Measurements from ENCODE around the gene ATF6. TPM values are rescaled to one million over a fixed set of nuclear protein-coding genes. Genes with fewer than 3 reads are reported as not detected.
A peak's percentile ranks its signal among the peaks of the same experiment; 100 is the strongest.
"Not testable (repeated sequence)": the region's sequence is repeated elsewhere in the genome, so short reads cannot be mapped to it uniquely, and the experiment has no call there.

ATF6 gene
- total RNA-seq, 1 donor from 2014 or later, result 23.9 TPM

DNA sequence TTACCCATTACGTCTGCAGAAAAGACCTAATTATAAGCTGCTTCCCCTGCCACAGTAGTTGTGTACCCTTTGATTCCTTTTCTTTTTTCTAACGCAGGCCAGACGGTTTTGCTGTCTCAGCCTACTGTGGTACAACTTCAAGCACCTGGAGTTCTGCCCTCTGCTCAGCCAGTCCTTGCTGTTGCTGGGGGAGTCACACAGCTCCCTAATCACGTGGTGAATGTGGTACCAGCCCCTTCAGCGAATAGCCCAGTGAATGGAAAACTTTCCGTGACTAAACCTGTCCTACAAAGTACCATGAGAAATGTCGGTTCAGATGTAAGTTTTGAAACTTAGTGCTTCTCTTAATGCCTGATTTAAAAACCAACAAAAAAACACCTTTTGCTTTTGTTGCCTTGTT lies 35.8 kb downstream of the ATF6 start:
- H3K27me3 Mint-ChIP-seq (ENCODE audit: insufficient read depth), result no peaks in the 10 kb centered on the region
- no peak overlapping the region for H3K27ac Mint-ChIP-seq
- intact Hi-C loops (cut with micrococcal nuclease), result no loop called here
- no peaks in the 10 kb centered on the region for H3K9me3 Mint-ChIP-seq
- H3K36me3 Mint-ChIP-seq (ENCODE audit: low read depth), result peaks cover 38% of the 10 kb centered on the region
- H3K4me1 Mint-ChIP-seq (ENCODE audit: low read depth), result peaks cover 11% of the 10 kb centered on the region
- no peak overlapping the region for H3K4me3 Mint-ChIP-seq
- no peak for DNase-seq (ENCODE audit: low spot score)

DNA sequence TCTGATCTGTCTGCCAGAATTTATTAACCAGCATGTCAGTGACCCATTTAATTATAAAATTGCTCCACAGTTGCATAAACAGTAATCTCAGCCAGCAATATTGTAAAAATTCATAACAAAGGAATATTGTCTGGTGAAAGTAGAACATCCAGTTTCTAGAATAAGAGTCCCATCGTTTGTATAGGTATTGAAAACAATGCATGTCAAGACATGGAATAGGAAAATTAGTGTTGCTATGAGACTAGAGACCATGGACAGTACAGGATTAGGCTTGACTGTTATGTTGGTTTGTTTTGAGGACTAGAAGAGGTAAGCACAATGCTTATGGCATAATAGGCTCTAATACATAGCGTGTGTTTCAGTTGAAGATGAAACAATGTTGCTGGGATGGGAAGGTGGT lies 37.1 kb downstream of the ATF6 start:
- no peak for DNase-seq (ENCODE audit: low spot score)
- Mint-ChIP-seq H3K9me3 (no peaks in the 10 kb centered on the region), H3K4me1 (ENCODE audit: low read depth) (peaks cover 11% of the 10 kb centered on the region), H3K27ac (no peak overlapping the region), H3K27me3 (ENCODE audit: insufficient read depth) (no peaks in the 10 kb centered on the region), H3K4me3 (no peak overlapping the region), H3K36me3 (ENCODE audit: low read depth) (peaks cover 34% of the 10 kb centered on the region)
- intact Hi-C loops (cut with micrococcal nuclease), result no loop called here

DNA sequence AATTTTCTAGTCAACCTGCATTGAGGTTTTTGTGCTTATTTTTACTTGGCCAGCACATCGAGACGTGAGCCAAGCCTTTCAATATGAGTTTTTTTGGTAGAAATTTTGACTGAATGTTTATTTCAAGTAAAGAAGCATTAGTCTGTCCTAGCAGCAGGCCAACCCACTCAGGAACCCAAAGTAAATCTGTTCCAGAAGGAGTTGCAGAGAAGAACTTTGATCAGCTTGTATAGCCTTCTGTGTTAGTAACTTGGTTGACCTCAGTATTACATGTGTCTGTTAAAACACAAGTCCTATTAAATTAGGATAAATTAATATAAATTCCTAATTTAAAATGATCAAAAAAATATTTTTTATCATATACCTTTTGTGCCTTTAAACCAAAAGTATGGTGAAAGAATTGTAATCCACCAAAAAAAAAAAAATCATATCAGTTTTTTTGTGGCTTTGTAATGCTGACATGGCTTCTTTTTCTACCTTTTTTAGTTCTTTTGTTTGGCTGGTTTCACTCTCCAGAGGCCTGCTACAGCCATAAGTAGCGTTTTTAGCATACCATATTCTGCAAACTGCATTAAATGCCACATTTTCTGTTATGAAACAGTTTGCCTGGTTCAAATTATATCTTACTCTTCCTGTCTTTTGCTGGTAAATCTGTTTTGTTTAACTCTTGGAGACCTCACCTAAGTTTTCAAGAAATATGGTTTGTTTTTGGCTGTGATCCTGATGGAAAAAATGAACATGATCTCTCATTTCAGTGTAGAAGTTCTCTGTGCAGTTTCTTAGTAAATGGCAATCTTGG lies 39.5 kb downstream of the ATF6 start:
- Mint-ChIP-seq H3K4me1 (ENCODE audit: low read depth) (peaks cover 11% of the 10 kb centered on the region), H3K9me3 (peaks cover 7% of the 10 kb centered on the region), H3K27ac (peak overlapping the region; percentile 27), H3K4me3 (no peak overlapping the region), H3K36me3 (ENCODE audit: low read depth) (peaks cover 41% of the 10 kb centered on the region), H3K27me3 (ENCODE audit: insufficient read depth) (no peaks in the 10 kb centered on the region)
- intact Hi-C loops (cut with micrococcal nuclease), result no loop called here
- no peak for DNase-seq (ENCODE audit: low spot score)

DNA sequence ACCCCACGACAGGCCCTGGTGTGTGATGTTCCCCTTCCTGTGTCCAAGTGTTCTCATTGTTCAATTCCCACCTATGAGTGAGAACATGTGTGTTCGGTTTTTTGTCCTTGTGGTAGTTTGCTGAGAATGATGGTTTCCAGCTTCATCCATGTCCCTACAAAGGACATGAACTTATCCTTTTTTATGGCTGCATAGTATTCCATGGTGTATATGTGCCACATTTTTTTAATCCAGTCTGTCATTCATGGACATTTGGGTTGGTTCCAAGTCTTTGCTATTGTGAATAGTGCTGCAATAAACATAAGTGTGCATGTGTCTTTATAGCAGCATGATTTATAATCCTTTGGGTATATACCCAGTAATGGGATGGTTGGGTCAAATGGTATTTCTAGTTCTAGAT lies 43.1 kb downstream of the ATF6 start:
- peaks cover 40% of the 10 kb centered on the region for H3K36me3 Mint-ChIP-seq (ENCODE audit: low read depth)
- H3K27ac Mint-ChIP-seq; DNase-seq (ENCODE audit: low spot score); intact Hi-C loops (cut with micrococcal nuclease); H3K27me3 Mint-ChIP-seq (ENCODE audit: insufficient read depth); H3K4me3 Mint-ChIP-seq; H3K9me3 Mint-ChIP-seq: not testable (repeated sequence)
- peaks cover 11% of the 10 kb centered on the region for H3K4me1 Mint-ChIP-seq (ENCODE audit: low read depth)

DNA sequence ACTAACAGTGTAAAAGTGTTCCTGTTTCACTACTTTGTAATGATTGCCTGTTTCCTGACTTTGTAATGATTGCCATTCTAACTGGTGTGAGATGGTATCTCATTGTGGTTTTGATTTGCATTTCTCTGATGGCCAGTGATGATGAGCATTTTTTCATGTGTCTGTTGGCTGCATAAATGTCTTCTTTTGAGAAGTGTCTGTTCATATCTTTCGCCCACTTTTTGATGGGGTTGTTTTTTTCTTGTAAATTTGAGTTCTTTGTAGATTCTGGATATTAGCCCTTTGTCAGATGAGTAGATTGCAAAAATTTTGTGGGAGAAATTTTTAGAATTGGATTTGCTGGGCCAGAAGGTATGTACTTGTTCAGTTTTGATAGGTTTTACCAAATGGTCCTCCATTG lies 43.5 kb downstream of the ATF6 start:
- intact Hi-C loops (cut with micrococcal nuclease); DNase-seq (ENCODE audit: low spot score); H3K4me3 Mint-ChIP-seq; H3K27me3 Mint-ChIP-seq (ENCODE audit: insufficient read depth); H3K27ac Mint-ChIP-seq; H3K9me3 Mint-ChIP-seq: not testable (repeated sequence)
- H3K36me3 Mint-ChIP-seq (ENCODE audit: low read depth), result peaks cover 38% of the 10 kb centered on the region
- peaks cover 11% of the 10 kb centered on the region for H3K4me1 Mint-ChIP-seq (ENCODE audit: low read depth)

DNA sequence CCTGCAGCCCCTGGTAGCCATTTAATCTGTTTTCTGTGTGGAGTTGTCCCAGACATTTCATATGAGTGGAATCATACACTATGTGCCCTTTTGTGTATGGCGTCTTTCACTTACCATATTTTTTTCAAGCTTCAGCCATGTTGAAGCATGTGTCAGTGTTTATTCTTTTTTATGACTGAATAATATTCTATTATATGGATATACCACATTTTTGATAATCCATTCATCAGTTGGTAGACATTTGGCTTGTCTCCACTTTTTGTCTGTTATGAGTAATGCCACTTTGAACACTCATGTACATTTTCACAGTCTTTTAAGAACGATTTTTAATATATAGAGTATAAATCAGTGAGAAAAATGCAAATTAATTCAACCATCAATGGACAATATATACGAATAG lies 44.7 kb downstream of the ATF6 start:
- intact Hi-C loops (cut with micrococcal nuclease), result no loop called here
- H3K27me3 Mint-ChIP-seq (ENCODE audit: insufficient read depth), result no peaks in the 10 kb centered on the region
- no peak overlapping the region for H3K27ac Mint-ChIP-seq
- peaks cover 10% of the 10 kb centered on the region for H3K4me1 Mint-ChIP-seq (ENCODE audit: low read depth)
- no peak for DNase-seq (ENCODE audit: low spot score)
- H3K4me3 Mint-ChIP-seq, result no peak overlapping the region
- peaks cover 38% of the 10 kb centered on the region for H3K36me3 Mint-ChIP-seq (ENCODE audit: low read depth)
- H3K9me3 Mint-ChIP-seq, result peaks cover 7% of the 10 kb centered on the region

DNA sequence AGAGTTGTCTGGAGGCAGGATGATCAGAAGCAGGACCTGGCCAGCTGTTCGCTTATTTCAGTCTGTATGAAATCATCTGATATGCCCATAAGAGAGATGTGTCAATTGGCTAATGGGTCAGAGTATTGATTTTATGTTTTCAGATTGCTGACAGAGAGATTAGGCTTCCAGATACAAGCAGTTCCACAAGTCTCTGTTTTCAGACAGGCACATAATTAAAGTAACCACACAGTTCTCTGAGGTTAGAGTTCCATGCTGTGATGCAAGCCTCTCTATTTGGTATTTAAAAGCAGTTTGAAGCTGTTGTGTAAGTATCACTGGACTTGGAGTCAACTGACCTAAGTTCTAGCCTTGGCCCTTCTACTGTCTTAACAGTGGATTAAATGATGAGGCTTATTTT lies 50.1 kb downstream of the ATF6 start:
- H3K36me3 Mint-ChIP-seq (ENCODE audit: low read depth), result peaks cover 36% of the 10 kb centered on the region
- DNase-seq (ENCODE audit: low spot score), result no peak
- intact Hi-C loops (cut with micrococcal nuclease), result loop anchor here (1.0 kb wide), 1 partner anchor 31 kb away; no protein-coding TSS in a partner anchor
- H3K27ac Mint-ChIP-seq, result no peak overlapping the region
- H3K4me3 Mint-ChIP-seq, result no peak overlapping the region
- no peaks in the 10 kb centered on the region for H3K9me3 Mint-ChIP-seq
- H3K4me1 Mint-ChIP-seq (ENCODE audit: low read depth), result no peaks in the 10 kb centered on the region
- H3K27me3 Mint-ChIP-seq (ENCODE audit: insufficient read depth), result no peaks in the 10 kb centered on the region

DNA sequence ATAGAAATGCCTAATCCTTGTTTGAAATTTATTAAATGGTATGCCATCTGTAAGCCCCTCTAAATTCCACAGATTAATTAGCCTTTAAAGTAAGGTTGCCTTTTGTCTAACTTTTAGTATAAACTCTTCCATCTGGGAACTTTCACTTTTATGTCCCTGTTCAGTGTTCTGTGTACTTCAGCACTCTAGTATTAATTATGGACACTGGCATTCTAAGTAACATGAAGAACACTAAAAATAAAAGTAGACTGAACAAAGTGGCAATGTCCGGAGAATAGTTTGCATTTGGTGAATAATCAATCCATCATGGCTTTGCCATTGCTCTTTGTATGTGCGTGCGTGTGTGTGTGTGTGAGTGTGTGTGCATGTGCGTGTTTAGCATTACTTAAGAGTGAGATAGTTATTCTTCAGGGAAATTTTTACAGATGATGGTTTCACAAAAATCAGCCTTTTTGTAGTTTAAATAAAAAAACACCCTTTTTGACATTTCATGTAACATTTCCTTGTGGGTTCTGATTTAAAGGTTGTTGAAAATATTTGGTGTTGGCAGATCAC lies 51.1 kb downstream of the ATF6 start:
- Mint-ChIP-seq H3K36me3 (ENCODE audit: low read depth) (peaks cover 38% of the 10 kb centered on the region), H3K9me3 (no peaks in the 10 kb centered on the region), H3K27me3 (ENCODE audit: insufficient read depth) (no peaks in the 10 kb centered on the region), H3K4me1 (ENCODE audit: low read depth) (no peaks in the 10 kb centered on the region), H3K4me3 (no peak overlapping the region), H3K27ac (no peak overlapping the region)
- no peak for DNase-seq (ENCODE audit: low spot score)
- intact Hi-C loops (cut with micrococcal nuclease), result no loop called here

DNA sequence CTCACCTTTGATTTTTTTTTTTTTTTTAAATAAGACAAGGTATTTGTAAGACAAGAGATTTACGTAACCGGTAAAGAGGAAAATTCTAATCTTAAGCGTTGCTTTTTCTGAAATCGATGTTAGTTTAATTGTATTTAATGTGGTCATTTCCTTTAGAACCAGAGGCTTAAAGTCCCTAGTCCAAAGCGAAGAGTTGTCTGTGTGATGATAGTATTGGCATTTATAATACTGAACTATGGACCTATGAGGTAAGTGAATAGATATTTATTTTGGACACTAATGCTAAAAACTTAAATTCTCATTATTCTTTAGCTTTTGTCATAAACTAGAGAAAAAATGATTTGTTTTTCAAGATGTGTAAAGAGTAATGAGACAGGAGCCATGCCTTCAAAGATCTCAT lies 54.8 kb downstream of the ATF6 start:
- no peak for DNase-seq (ENCODE audit: low spot score)
- H3K36me3 Mint-ChIP-seq (ENCODE audit: low read depth), result peaks cover 47% of the 10 kb centered on the region
- intact Hi-C loops (cut with micrococcal nuclease), result no loop called here
- no peak overlapping the region for H3K4me3 Mint-ChIP-seq
- H3K27me3 Mint-ChIP-seq (ENCODE audit: insufficient read depth), result no peaks in the 10 kb centered on the region
- H3K27ac Mint-ChIP-seq, result no peak overlapping the region
- H3K4me1 Mint-ChIP-seq (ENCODE audit: low read depth), result no peaks in the 10 kb centered on the region
- H3K9me3 Mint-ChIP-seq, result no peaks in the 10 kb centered on the region

DNA sequence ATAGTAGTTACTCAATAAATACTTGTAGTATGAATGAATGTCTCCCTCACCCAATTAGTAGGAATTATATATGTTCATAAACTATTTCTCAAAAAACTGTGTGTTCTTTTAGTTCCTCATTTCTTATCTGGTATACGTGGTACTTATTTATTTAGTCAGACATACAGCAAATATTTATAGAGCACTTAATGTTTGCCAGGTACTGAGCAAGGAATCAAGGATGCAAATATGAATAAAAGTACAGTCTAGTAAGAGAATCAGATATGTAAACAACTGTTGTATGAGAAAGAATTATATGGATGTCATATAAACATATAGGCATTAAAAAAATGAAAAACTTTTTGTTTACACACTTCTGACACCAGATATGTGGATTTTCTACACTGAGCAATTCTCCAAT lies 58.5 kb downstream of the ATF6 start:
- Mint-ChIP-seq H3K36me3 (ENCODE audit: low read depth) (peaks cover 50% of the 10 kb centered on the region), H3K9me3 (peaks cover 6% of the 10 kb centered on the region), H3K27ac (no peak overlapping the region), H3K27me3 (ENCODE audit: insufficient read depth) (no peaks in the 10 kb centered on the region), H3K4me1 (ENCODE audit: low read depth) (no peaks in the 10 kb centered on the region), H3K4me3 (no peak overlapping the region)
- intact Hi-C loops (cut with micrococcal nuclease), result no loop called here
- no peak for DNase-seq (ENCODE audit: low spot score)

DNA sequence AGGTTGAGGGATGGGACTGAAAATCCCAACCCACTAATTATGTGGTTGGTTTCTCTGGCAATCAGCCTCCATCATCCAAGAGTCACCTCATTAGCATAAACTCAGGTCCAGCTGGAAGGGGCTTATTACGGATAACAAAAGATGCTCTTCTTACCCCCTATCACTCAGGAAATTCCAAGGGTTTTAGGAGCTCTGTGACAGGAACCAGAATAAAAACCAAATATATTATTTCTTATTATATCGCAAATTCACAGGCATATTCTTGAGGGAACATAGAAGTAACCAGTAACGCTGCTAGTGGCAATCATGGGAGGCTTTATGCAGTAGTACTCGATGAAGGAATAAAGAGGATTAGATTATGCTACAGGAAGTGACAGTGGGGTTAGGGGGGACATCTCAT lies 59.7 kb downstream of the ATF6 start:
- no peak for DNase-seq (ENCODE audit: low spot score)
- Mint-ChIP-seq H3K27me3 (ENCODE audit: insufficient read depth) (no peaks in the 10 kb centered on the region), H3K9me3 (peaks cover 6% of the 10 kb centered on the region), H3K4me1 (ENCODE audit: low read depth) (no peaks in the 10 kb centered on the region), H3K27ac (no peak overlapping the region), H3K36me3 (ENCODE audit: low read depth) (peaks cover 51% of the 10 kb centered on the region), H3K4me3 (no peak overlapping the region)
- intact Hi-C loops (cut with micrococcal nuclease), result no loop called here

DNA sequence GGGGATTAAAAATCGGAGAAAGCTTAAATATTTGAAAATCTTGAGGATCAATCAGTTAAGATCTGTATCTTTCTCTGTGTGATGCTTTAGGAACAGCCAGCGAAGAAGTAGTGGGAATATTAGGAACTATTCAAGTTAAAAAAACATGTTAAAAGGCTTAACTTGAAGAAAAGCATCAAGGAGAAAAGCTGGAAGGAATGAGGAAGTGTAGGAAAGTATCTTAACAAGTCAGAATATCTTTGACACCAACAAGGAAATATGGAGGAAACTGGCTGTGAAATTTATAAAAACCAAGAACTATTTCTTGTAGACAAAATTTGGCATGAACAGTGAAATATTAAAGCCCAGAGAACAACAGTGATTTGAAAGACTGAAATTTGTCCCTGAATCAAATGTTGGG lies 60.4 kb downstream of the ATF6 start:
- Mint-ChIP-seq H3K36me3 (ENCODE audit: low read depth) (peaks cover 53% of the 10 kb centered on the region), H3K4me1 (ENCODE audit: low read depth) (no peaks in the 10 kb centered on the region), H3K4me3 (no peak overlapping the region), H3K27ac (no peak overlapping the region), H3K27me3 (ENCODE audit: insufficient read depth) (no peaks in the 10 kb centered on the region), H3K9me3 (peaks cover 6% of the 10 kb centered on the region)
- DNase-seq (ENCODE audit: low spot score), result no peak
- intact Hi-C loops (cut with micrococcal nuclease), result no loop called here

DNA sequence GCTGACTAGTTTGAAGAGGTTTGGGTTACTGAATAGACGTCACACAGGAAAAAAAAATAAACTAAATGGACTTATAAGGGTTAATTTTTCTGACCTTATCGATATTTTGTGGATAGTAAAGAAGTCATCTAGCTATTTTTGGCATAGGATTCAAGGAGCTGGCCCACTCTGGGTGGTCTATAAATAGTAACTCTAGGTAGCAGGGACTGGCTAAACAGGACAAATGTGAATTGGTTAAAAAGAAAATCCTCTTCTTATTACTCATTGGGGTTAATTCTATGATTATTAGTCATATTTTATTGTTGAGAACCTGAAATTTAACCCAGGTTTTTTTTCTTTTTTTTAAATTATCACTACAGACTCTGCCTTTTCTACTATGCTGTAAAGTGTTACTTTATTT lies 61.7 kb downstream of the ATF6 start:
- Mint-ChIP-seq H3K9me3 (peaks cover 6% of the 10 kb centered on the region), H3K4me1 (ENCODE audit: low read depth) (no peaks in the 10 kb centered on the region), H3K36me3 (ENCODE audit: low read depth) (peaks cover 48% of the 10 kb centered on the region), H3K4me3 (no peak overlapping the region), H3K27ac (no peak overlapping the region), H3K27me3 (ENCODE audit: insufficient read depth) (no peaks in the 10 kb centered on the region)
- intact Hi-C loops (cut with micrococcal nuclease), result no loop called here
- DNase-seq (ENCODE audit: low spot score), result no peak

Data from activated T-helper 1 cell treated with anti-CD3 and anti-CD28 coated beads, Interleukin-12 subunit alpha, Interleukin-12 subunit beta, Interleukin-2, Interleukin-4 antibody, amounts not matched to agents 30 ng/mL and 10 ng/mL and 1 ng/mL, durations not matched to agents 14 hours and 24 hours and 36 hours (primary cell).